NAMALWA (cell line): ENCODE measurements around the gene MEIOB.
"Not testable (repeated sequence)": the region's sequence is repeated elsewhere in the genome, so short reads cannot be mapped to it uniquely, and the experiment has no call there.

Source experiments
- DNase-seq: peaks from one replicate; pipeline ENCODE4 v3.0.0-alpha.2; 2015; ENCODE audit warnings: low spot score

The MEIOB gene

DNA sequence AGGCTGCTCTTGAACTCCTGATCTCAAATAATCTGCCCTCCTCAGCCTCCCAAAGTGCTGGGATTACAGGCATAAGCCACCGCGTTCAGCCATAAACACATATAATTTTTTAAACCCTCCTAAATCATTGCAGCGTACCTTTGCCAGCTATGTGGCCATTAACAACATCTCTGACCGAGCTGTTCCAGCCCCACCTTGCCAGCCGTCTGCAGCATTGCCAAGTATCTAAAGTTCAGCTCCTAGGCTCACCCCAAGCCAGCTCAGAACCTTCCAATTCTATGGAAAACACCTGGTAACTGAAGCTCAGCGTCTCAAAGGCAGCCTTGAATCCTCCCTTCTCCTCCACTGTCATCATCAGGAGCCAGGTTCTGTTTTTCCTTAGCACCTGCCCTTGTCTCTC, 5.1 kb upstream of the MEIOB start:
- DNase-seq, result no peak

DNA sequence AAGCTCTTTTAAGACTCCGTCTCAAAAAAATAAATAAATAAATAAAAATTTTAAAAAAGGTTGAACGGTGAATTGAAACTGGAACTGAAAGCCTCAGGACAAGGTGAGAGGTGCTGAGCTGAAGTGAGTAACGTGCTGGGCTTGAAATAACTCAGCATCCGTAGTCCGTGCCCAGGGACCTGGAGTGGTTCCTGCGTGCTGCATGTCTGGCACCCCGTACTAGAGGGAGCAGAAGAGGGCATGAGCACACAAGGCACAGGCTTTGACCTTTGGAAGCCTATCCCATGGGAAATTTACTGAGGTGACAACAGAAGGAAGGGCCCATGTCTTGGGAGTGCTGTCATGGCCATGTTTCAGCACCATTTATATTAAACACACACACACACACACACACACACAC, 4.5 kb upstream of the MEIOB start:
- no peak for DNase-seq

DNA sequence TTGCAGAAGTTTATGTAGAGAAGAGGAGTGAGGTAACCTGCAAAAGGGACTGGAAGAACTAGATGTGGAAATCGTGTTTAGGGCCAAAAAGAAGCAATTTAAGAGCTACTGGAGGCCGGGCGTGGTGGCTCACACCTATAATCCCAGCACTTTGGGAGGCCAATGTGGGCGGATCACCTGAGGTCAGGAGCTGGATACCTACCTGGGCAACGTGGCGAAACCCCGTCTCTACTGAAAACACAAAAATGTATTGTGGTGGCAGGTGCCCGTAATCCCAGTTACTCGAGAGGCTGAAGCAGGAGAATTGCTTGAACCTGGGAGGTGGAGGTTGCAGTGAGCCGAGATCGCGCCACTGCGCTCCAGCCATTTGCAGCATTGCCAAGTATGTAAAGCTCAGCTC, 4.1 kb upstream of the MEIOB start:
- DNase-seq, result not testable (repeated sequence)

DNA sequence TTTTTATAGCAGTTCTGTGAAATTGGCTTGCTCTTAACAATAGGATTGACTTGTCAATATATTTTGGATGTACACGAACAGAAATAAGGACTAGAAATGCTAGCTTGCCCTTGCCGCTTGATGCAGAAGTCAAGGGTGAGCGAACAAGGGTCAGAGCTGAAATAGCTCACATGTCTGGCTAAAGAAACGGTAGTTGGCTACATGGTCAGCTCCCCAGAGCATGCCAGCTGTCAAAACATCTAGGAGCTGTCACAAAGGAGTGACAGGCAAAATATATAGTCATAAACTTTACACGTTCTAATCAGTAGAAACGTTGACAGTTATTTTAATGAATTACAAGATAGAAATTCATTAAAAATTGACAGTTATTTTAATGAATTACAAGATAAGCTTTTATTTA, 2.9 kb upstream of the MEIOB start:
- peak; percentile 16 for DNase-seq

DNA sequence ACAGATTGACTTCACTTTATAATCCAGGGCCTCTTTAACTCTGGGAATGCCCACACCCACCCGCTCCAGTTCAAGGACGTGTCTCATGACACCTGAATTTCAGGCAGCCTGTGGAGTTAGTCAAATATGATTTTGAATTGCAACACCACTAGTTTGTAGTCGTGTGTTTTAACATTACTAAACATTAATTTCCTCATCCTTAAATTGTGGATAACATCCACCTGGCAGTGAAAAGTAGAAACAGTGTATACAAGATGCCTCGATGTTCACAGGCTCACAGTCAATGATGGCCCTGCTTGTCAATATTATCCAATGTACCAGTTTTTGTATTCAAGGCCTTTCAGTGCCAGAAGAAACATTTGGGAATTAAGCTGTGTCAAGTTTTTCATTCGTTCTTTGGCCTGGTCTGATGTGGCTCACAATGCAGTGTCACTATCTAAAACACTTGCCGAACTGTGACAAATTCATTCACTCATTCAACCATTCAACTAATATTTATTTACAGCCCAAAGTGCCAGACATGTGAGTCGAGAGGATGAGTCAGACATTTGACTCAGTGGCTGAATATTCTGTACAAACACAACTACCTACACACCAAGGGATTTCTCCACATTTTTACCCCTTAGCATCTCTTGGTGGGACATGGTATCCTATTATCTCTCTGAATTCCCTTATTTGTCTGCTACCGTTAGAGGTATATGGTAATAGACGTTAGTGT, 1.4 kb downstream of the MEIOB start:
- DNase-seq, result no peak

DNA sequence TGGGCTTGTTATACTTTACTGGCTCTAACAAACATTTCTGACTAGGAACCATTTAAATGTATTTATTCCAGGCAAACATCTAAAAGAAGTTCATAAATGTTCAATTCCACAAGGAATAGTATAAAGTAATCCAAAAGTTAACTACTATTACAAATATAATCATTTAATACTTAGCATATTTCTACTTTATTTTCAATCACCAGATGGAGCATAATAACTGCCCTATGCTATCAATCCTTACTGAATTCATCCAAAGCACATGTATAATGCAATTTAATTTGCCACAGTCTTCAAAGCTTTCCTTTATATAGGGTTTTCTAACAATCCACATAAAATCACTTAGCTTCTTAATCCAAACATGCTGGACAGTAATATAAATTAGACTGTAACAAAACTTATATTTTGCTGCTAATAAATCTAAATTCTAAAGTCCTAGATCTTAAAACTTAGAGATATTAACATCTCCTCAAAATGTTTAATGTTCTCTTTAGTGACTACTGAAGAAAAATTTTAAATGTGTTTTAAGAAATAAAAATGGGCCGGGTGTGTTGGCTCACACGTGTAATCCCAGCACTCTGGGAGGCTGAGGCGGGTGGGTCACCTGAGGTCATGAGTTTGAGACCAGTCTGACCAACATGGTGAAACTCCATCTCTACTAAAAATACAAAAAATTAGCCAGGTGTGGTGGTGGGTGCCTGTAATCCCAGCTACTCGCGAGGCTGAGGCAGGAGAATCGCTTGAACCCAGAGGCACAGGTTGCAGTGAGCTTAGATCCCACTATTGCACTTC, 5.9 kb downstream of the MEIOB start:
- no peak for DNase-seq

DNA sequence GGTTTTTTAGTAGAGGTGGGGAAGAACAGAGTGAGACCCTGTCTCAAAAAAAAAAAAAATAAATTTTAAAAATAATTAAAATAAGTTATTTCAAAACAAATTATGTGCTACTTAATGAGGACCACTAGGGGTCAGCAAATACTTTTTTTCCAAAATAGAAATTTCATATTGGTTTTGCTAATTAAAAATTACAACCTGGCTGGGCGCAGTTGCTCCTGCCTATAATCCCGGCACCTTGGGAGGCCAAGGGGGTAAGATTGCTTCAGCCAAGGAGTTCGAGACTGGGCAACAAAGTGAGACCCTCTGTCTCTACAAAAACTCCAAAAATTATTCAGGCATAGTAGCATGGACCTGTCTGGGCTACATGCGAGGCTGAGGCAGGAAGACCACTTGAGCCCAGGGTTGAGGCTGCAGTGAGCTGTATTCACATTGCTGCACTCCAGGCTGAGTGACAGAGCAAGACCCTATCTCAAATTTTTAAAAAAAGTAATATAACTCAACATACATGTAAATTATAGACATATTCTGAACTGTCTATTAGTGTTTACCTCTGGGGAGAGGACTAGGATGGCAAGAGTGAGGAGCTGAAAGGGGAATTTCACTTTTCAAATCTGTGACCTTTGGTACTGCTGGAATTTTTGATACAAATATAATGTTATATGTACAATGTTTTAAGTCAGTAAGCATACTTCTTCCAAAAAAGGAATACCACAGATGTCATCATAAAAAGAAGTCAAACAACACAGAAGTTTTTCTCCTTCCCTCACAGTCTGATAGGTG, 8.1 kb downstream of the MEIOB start:
- DNase-seq, result peak; percentile 62

DNA sequence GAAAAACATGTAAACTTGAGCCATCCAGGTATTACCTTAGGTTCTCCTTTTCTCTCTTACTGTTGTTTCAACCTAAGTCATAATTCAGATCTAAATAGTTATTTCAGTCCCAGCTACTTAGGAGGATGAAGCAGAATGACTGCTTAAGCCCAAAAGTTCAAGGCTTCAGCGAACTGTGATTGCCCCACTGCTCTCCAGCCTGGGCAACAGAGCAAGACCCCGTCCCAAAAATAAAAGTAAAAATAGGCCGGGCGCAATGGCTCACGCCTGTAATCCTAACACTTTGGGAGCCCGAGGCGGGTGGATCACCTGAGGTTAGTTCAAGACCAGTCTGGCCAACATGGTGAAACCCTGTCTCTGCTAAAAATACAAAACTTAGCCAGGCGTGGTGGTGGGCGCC, 9.6 kb downstream of the MEIOB start:
- DNase-seq, result no peak

DNA sequence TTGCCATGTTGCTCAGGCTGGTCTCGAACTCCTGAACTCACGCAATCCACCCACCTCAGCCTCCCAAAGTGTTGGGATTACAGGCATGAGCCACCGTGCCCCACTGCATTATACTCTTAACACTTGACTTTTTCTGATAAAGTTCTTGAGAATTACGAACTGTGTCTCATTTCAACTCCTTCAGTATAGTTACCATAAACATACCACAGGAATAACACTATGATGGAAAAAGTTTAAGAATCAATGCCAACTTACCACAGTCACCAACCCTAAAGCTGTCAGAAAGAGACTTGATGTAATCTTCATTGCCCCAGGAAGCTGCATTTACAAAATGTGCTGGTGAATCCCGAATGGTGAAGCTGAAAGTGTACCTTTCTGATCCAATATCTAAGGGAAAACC, 10.2 kb downstream of the MEIOB start:
- no peak for DNase-seq

DNA sequence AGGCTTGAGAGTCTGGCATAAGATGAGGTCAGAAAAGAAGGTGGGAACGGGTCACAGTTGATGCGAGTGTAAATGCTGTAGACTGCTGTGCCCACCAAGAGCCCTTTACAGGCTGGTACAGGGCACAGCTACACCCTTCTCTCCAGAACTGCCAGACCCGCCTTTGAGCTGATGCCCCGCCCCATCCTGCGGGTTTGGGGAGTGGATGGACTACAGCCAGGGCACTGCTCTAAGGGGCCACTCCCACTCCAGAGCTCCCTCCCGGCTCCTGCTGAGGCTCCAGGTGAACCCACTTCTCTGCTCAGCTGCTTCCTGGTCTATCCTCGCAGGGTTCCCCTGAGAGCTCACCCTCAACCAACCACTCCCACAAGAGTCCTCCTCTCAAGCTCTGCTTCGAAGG, 12.3 kb downstream of the MEIOB start:
- DNase-seq, result no peak

DNA sequence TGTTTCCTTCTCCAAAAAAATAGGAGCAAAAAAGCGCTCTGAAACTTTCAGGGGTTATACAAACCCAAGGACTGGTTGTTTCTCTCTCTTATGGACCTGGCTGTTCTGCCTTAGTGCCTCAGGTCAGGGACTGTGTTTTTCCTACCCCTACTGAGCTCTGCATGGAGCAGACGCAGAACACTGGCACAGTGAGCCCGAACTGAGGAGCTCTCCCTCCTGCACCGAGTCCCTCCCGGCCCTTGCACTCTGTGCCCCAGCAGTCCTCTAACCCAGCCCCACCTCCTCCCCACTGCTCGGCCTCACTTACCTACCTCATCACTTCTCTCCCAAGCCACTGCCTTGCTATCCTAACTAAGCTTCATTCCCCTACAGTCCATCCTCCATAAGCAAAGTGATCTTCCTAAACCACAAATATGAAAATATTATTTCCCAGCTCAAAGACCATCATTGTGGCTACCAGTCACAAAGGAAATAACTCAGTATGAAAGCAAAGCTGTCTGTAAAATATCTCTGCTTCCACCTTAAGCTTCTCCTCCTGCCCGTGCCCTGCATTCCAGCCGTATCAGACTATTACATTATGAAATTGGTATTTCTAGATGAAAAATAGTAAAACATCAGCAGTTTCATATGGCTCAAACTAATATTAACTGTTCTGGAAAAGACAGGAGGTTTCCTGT, 13.6 kb downstream of the MEIOB start:
- no peak for DNase-seq

DNA sequence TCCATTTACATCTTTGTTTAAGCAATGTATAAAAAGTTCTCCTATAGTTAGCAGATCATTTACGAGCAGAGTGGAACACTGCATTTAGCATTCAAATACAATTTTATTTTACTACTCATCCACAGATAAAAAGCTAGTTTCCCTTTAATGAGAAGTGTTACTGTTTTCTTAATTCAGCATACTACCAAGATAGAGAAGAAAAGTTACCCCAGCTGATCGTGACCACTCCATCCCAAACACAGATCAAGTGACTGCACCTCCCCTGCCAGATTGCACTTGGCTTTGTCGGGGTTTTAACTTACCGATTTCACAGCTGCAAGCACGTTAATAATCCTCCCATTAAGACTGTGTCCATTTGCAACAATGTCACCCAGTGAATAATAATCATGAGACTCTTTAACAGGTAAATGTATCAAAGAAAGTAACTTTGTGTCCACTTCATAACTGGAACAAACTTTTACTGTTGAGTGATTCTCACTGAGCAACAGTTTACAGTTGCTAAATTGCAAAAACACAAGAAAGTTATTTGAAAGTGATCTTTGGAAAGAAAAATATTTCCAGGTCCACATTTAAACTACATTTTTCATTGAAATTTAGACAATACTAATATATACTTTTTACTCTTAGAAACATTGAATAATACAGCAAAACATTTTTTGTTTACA, 14.4 kb downstream of the MEIOB start:
- no peak for DNase-seq

DNA sequence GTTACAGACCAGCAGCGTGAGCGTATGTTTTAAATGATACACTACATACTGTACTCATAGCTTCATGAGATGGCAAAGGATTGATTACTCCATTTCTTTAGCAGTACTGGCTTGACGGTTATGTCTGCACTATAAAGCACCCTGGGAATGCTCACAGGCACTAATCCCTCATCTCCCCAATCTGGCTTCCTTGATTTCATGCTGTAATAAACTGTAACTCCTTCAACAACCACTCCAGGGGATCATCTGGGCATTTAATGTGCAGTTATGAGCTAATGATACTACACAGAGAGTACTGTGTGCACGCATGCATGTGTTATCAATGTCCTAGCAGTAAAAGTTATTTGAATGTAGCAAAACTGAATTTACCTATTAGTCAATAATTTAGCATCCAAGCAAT, 20.2 kb downstream of the MEIOB start:
- no peak for DNase-seq

DNA sequence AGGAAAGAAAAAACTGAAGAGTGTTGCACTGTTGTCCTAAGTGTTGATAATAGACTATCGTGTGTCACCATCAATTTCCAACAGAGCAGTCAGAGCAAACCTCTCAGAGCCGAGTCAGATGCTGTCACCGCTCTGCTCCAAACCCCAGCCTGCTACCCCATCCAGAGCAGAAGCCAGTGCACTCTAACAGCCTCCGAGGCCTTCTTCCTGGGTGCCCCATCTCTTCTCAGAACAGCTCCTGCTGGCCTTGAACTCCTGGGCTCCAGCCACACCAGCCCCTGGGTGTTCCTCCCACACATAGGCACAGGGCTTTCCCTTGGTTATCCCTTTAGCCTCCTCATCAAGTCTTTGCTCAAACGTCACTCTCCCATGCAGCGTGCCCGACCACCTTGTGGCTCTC, 21.0 kb downstream of the MEIOB start:
- no peak for DNase-seq

DNA sequence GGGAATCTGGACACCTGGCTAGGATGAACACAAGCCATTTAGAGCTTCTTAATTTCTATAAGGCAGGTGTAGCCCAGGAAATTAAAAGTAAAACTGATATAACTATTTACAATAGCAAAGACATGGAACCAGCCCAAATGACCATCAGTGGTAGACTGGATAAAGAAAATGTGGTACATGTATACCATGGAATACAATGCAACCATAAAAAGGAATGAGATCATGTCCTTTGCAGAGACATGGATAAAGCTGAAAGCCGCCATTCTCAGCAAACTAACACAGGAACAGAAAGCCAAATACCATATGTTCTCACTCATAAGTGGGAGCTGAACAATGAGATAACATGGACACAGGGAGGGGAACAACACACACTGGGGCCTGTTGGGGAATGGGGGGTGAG, 25.5 kb downstream of the MEIOB start:
- DNase-seq, result no peak

DNA sequence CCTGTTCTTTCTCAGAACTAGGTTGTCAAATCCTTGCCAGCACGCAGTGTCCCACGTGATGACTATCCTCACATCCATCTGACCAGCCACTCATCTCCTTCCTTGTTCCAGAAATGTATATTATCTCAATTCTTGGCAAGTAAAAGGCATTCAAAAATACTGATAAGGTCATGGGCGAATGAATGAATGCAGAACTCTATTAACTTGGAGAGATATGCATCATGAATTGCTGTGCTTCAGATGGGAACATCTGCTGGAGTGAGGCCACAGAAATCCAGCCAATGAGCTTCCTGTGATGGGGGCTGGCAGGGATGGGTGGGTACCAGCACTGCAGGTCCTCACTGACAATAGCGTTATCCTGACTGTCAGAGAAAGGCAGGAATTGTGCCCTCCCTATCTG, 26.0 kb downstream of the MEIOB start:
- DNase-seq, result no peak

DNA sequence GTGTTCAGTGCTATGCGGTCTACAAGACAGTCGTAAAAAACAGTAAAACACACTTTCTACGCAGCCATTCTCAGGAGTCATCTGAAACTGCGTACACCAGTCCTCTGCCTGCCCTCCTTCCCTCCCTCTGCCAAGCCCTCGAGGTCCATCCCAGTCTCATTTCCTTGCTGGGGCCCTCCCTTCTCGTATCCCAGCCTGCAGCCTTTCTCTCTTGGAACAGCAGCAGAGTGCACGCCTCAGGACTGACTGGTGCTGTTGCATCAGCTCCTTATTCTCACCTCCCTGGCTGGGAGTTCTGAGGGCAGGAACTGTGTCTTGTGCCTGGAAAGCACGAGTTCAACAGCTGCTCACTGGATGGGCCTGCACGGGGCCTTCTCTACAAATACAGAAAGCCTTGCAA, 32.4 kb downstream of the MEIOB start:
- DNase-seq, result no peak

DNA sequence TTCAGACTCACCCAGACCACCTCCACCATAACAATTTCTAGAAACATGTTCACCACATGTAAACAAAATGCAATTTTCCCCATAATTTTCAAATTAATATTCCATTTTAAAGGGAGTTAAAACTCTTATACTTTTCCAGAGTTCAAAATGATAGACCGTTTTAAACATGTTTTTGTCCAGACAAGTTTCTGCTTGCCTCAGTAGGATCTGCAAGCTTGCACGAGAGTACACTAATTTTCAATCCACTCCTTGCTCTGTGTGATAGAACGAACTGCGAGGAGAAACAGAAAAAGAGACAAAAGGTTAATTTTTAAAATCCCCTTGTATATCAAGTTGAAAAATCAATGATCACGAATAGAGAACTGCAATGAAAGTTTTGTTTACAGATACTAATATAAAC, 37.9 kb downstream of the MEIOB start:
- DNase-seq, result no peak

DNA sequence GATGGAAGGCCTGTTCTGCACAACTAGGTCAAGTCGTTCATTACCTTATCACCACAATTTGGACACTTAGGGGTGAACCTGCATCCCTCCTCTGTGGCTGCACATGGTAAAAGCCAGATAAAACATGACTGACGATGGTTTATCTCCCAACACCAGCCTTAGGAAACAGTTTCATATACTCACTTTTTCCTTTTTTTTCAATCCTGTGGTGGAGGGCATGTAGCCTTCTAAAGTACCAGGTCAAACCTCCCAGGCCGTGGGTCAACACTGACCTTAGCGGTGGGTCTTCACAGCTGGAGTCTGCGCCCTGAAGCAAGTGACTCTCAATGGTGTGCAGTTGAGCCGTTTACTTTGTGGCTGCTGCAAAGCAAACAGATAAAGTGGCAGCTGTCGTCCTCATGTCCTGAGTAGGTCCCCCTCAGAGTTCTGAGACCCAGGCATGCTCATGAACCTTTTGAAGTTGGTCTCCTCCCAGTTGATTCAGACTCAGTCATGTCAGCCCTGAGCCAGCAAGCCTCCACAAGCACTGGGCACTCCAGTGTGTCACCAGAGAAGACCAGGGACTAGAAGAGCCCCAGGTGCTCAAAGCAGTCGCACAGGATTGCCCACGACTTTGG, 39.0 kb downstream of the MEIOB start:
- no peak for DNase-seq

DNA sequence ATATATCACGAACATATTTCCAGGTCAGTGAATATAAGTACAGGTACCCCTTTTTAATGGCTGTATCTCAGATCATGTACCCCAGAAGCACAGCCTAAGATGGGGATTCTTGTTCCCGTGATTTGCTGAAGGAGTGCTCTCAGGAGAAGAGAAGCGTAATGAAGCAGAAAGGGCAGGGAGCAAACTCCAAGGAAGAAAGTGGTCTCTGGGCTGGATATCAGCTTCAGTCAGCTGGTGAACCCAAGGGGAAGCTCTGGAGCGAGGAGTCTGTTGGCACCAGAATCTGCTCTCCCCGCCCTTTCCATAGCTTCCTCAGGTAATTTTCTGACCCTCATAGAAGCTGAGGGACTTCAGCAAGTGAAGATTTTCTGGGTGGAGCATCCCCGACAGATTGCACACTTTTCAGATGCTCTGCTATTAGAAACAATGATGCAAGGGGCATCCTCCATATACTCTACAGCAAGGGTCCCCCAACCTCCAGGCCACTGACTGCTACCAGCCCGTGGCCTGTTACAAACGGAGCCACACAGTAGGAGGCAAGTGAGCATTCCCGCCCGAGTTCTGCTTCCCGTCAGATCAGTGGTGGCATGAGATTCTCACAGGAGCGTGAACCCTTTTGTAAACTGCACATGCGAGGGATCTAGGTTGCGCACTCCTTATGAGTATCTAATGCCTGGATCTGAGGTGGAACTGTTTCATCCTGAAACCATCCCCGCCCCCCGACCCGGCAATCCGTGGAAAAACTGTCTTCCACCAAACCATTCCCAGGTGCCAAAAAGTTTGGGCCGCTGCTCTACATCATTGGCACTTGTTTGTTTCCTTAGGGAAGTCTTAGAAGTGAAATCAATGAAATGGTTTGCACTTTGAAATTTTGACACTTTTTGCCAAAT, 40.5 kb downstream of the MEIOB start:
- DNase-seq, result no peak
